GM12864 (cell line): ENCODE measurements around the gene TRIM27.
"Not testable (repeated sequence)": the region's sequence is repeated elsewhere in the genome, so short reads cannot be mapped to it uniquely, and the experiment has no call there.

Experiments used
- DNase-seq: peaks from one replicate; pipeline ENCODE4 v3.0.0-alpha.2; 2011; ENCODE audit warnings: low read depth
- H3K4me3 ChIP-seq: 2 replicates; pipeline ENCODE4 v1.5.1; 2011; ENCODE audit warnings: mild to moderate bottlenecking, low read depth, low read length, control low read depth
- CTCF ChIP-seq: IDR thresholded peaks from 2 replicates; pipeline ENCODE4 v1.5.1; 2011; ENCODE audit warnings: low read depth, mild to moderate bottlenecking, moderate library complexity, low read length, control low read depth, inconsistent platforms; ENCODE audit errors: missing control alignments

TRIM27 gene

GRCh38 chr6:28858963-28859362 lies 64.8 kb downstream of the TRIM27 start:
- TF ChIP-seq CTCF, result no peak
- DNase-seq, result no peak
- H3K4me3 ChIP-seq, result no peak overlapping the region

GRCh38 chr6:28856620-28857005 lies 67.2 kb downstream of the TRIM27 start:
- no peak overlapping the region for H3K4me3 ChIP-seq
- no peak for TF ChIP-seq CTCF
- no peak for DNase-seq

DNA sequence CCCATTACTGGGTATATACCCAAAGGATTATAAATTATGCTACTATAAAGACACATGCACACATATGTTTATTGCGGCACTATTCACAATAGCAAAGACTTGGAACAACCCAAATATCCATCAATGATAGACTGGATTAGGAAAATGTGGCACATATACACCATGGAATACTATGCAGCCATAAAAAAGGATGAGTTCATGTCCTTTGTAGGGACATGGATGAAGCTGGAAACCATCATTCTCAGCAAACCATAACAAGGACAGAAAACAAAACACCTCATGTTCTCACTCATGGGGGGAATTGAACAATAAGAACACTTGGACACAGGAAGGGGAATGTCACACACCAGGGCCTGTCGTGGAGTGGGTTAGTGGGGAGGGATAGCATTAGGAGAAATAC lies 69.4 kb downstream of the TRIM27 start:
- not testable (repeated sequence) for DNase-seq, H3K4me3 ChIP-seq
